GM18858 (cell line): ENCODE measurements around the gene IRF3.
"Not testable (repeated sequence)": the region's sequence is repeated elsewhere in the genome, so short reads cannot be mapped to it uniquely, and the experiment has no call there.

ENCODE experiments used
- ATAC-seq: cut with Tn5 transposase; IDR thresholded peaks from one replicate; pipeline ENCODE4 v1.9.1; 2021; ENCODE audit not compliant: unreplicated experiment

The IRF3 gene

DNA sequence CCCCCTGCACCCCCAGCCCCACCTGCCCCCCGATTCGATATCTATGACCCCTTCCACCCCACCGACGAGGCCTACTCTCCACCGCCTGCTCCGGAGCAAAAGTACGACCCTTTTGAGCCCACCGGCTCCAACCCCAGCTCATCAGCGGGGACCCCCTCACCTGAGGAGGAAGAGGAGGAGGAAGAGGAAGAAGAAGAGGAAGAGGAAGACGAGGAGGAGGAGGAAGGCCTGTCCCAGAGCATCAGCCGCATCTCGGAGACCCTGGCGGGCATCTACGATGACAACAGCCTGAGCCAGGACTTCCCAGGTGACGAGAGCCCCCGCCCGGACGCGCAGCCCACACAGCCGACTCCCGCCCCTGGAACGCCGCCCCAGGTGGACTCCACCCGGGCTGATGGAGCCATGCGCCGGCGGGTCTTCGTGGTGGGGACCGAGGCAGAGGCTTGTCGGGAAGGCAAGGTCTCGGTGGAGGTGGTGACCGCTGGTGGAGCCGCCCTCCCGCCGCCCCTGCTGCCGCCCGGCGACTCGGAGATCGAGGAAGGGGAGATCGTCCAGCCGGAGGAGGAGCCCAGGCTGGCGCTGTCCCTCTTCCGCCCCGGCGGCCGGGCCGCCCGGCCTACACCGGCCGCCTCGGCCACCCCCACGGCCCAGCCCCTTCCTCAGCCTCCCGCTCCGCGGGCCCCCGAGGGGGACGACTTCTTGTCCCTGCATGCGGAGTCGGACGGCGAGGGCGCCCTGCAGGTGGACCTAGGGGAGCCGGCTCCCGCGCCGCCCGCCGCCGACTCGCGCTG, 14.4 kb downstream of the IRF3 start:
- ATAC-seq, result no peak

GRCh38 chr19:49646586-49646985, 19.1 kb downstream of the IRF3 start:
- no peak for ATAC-seq

- no peak for ATAC-seq
Measured at GRCh38 chr19:49645995-49646394, 19.7 kb downstream of the IRF3 start.

DNA sequence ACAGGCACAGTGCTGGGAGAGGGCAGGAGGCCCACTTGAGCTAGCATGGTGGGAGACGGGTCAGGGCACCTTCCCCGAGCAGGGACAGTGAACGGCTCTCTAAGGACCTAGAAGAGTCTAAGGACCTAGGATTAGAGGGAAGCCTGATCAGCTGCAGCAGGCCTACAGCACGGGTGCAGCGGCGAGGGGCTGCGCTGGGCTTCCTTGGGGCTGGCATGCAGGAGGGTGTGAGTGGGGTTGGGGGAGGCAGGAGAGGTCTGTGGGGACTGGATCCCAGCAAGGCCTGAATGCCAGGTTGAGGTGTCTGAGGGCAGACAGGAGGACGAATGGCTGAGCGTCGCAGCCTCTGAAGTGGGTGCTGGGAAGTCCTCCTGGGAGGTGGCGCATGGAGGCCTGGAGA, 20.1 kb downstream of the IRF3 start:
- ATAC-seq, result no peak

DNA sequence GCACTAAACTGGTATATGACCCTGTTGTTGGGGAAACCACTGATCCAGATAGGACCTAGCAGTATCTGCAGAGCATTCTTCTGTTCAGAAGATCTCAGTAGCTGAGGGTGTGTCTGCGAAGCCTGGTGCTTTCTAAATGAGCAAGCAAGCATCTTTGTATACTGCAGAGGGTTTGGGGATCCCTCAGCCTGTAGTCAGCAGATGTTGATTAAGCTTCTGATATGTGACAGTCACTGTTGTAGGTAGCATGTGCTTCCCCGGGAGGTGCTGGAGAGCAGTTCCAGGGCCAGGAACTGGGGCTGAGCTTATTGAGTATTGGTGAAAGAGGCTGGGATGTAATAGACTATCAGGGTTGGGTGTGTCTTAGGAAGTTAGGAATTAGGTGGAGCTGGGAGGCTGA, 22.2 kb downstream of the IRF3 start:
- no peak for ATAC-seq

DNA sequence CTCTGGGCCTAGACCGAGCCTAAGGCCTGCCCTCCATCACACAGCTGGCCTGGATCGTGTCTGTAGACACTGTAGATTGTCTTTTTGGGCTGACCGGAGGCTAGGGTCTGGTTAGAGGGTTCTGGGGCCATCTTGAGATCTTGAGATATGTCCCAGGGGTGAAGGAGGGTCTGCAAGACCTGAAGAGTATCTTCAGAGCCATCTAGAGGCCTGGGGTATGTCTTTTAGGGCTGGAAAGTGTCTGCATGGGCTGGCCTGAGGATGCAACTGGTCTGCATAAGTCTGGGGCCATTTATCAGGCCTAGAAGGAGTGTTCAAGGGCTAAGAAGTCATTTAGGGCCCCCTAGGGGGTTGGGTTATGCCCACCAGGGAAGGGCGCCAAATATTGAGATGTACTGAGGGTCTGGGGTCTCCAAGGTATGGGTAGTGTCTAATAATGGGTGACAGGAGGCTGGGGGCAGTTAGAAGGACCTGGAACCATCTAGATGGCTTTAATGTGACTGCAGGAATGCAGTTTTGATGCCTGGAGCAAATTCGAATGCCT, 23.1 kb downstream of the IRF3 start:
- ATAC-seq, result no peak

- ATAC-seq, result peak; percentile 50
Measured at GRCh38 chr19:49641688-49642491, 23.8 kb downstream of the IRF3 start, which contains the start of gene SCAF1. TSS of gene SCAF1 (plus strand) at chr19:49642209. CDS start at chr19:49645027, 2,818 bp downstream.

- ATAC-seq, result peak; percentile 52
Measured at GRCh38 chr19:49640113-49640898, 25.4 kb downstream of the IRF3 start, which contains the start of gene RRAS. TSS of gene RRAS (minus strand) at chr19:49640143. CDS start at chr19:49640098, 45 bp downstream.

DNA sequence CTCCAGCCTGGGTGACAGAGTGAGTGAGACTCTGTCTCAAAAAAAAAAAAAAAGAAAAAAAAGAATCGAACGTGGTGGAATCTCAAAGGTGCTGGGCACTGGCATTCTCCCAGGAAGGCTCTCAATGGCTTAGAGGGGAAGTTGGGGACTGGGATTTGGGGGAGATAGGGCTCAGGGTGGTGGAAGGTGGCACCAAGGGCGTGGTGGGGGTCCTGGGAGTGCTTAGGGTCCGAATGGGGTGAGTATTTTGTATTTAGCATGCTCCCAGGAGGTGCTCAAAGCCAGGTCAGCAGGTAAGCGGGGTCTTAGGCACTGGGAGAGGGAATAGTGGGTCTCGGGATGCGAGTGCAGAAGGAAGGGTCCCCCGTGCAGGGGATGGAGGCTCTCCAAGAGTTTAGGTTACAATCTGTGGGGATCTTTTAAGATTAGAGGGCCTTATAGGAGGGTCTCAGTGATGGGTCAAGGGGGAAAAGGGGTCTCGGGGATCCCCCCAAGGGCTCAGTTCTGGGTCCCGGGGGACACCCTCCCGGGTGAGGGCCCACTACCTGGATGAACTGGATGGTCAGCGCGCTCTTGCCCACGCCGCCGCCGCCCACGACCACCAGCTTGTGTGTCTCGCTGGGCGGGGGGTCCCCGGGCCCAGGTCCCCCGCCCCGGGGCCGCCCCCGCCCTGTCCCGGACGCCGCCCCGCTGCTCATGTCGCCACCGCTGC, 26.1 kb downstream of the IRF3 start:
- ATAC-seq, result no peak

GRCh38 chr19:49637821-49638738, 27.6 kb downstream of the IRF3 start:
- ATAC-seq, result no peak

DNA sequence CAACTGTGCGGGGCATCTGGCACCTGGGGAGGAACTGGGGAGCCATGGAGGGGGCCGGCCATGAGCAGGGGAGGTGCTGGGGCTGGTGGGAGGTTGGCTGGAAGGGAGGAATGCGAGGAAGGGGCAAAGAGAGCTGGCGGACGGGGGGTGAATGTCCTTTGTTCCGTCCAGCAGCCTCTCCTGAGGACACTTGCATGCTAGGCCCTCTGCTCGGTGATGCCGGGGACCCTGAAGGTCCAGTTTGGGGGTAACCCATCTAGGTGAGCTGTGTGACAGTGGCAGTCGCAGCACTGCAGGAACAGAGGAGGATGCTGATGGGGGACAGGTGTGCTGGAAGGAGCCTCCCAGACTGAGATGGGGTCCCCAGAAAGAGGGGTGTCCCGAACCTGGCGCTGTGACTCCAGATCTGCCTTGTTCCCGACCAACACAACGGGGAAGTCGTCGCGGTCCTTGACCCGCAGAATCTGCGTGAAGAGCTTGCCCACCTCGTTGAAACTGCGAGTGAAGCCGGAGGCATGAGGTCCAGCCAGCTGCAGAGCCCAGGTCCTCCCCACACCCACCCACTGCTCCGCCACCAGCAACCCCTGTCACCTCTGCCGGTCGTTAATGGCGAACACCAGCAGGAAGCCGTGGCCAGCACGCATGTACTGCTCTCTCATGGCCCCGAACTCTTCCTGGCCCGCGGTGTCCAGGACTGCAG, 29.3 kb downstream of the IRF3 start:
- no peak for ATAC-seq

- no peak for ATAC-seq
Measured at GRCh38 chr19:49635530-49636232, 30.0 kb downstream of the IRF3 start.

DNA sequence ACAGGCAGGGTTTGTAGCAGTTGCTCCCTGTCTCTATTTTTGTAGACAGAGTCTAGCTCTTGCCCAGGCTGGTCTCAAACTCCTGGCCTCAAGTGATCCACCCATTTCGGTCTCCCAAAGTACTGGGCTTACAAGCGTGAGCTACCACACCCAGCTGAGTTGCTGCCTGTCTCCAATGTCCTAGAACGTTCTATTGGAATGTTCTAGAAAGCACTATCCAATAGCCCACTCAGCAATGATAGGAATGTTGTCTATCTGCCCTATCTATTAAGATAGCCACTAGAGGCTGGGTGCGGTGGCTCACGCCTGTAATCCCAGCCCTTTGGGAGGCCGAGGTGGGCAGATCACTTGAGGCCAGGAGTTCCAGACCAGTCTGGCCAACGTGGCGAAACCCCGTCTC, 32.4 kb downstream of the IRF3 start:
- ATAC-seq, result not testable (repeated sequence)

- ATAC-seq, result no peak
Measured at GRCh38 chr19:49632576-49632975, 33.1 kb downstream of the IRF3 start.

- no peak for ATAC-seq
Measured at GRCh38 chr19:49631610-49632192, 34.0 kb downstream of the IRF3 start.

DNA sequence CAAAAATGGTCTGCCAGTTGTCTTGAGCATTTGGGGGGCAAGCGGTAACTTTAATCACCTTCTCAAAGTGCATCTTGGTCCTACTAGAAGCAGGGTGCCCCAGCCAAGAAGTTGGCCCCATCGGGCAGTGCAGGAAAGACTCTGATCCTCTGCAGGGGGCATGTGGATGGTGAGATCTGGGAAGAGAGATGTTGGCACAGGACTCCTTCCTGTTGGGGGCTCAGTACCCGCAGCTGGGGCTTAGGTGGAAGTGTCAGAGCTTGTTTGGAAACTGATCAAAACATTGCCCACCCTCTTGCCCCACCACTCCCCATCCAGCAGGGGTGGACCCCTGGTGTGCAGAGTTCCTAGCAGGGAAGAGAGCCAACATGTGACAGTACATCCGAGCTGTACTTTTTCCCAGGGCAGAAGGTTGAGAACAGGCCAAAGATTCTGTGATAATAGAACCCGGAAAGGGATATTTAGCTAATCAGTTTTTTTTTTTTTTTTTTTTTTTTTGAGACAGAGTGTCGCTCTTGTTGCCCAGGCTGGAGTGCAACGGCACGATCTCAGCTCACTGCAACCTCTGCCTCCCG, 34.6 kb downstream of the IRF3 start:
- no peak for ATAC-seq

GRCh38 chr19:49629659-49630058, 36.0 kb downstream of the IRF3 start:
- ATAC-seq, result no peak
